ENCODE measurements around the gene C20orf173.

Gene C20orf173

DNA sequence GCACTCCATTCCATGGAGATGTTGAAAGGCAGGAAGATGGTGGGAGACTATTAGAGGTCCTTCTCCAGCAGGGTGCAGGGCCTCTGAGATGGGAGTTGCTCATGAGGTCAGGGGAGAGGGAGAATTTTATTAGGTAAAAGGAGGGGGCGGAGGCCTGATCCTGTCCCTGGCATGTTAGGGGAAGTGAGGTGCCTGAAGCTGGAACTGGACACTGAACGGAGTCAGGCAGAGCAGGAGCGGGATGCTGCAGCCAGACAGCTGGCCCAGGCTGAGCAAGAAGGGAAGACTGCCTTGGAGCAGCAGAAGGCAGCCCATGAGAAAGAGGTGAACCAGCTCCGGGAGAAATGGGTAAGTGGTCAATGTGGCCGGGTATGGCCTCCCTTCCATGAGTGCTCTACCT, 49.7 kb downstream of the C20orf173 start:
- no peaks in the 10 kb centered on the region for H3K9me3 ChIP-seq
- H3K27me3 ChIP-seq = no peaks in the 10 kb centered on the region
- H3K4me1 ChIP-seq = no peaks in the 10 kb centered on the region
- no peak overlapping the region for H3K4me3 ChIP-seq (ENCODE audit: low read depth, low read length)
- TF ChIP-seq, protein P1, sequence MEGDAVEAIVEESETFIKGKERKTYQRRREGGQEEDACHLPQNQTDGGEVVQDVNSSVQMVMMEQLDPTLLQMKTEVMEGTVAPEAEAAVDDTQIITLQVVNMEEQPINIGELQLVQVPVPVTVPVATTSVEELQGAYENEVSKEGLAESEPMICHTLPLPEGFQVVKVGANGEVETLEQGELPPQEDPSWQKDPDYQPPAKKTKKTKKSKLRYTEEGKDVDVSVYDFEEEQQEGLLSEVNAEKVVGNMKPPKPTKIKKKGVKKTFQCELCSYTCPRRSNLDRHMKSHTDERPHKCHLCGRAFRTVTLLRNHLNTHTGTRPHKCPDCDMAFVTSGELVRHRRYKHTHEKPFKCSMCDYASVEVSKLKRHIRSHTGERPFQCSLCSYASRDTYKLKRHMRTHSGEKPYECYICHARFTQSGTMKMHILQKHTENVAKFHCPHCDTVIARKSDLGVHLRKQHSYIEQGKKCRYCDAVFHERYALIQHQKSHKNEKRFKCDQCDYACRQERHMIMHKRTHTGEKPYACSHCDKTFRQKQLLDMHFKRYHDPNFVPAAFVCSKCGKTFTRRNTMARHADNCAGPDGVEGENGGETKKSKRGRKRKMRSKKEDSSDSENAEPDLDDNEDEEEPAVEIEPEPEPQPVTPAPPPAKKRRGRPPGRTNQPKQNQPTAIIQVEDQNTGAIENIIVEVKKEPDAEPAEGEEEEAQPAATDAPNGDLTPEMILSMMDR (IDR thresholded peaks at IDR 0.05; ENCODE audit: low read depth, low read length) = no peak
- peaks cover 52% of the 10 kb centered on the region for H3K36me3 ChIP-seq
- no peak for DNase-seq

DNA sequence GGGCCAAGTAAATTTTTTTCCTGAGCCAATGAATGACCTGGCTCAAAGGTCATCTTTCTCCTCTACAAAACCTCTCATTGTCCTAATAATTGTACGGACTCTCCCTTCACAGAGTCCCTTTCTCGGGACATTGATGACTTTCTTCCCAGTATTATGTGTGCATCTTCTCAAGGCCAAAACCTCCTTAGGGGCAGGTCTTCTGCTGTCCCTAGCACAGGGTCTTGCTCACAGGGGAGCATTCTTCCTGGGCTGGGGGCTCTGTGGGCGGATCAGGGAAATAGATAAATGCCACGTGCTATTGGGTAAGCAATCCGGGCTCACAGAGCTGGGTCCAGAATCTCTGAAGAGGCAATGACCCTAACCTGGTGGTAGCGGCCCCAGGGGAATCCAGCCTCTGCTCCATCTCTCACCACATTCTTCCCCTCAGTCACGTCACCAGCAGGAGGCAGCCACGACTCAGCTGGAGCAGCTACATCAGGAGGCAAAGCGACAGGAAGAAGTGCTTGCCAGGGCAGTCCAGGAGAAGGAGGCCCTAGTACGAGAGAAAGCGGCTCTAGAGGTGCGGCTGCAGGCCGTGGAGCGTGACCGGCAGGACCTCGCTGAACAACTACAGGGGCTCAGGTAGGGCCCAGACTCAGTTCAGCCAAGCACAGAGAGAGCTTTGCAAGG, 50.5 kb downstream of the C20orf173 start:
- Histone ChIP-seq H3K4me1 (no peaks in the 10 kb centered on the region), H3K27me3 (no peaks in the 10 kb centered on the region), H3K36me3 (peaks cover 53% of the 10 kb centered on the region), H3K9me3 (no peaks in the 10 kb centered on the region), H3K4me3 (ENCODE audit: low read depth, low read length) (no peak overlapping the region)
- DNase-seq = peak; percentile 42
- TF ChIP-seq, protein P1 (IDR thresholded peaks at IDR 0.05; ENCODE audit: low read depth, low read length) = peak; percentile 36

Measured in BE2C (cell line).